GM19372 (cell line): Measurements from ENCODE around the gene AIRE.

Experiments used
- ATAC-seq: cut with Tn5 transposase; IDR thresholded peaks from one replicate; pipeline ENCODE4 v1.9.1; 2021; ENCODE audit warnings: mild to moderate bottlenecking, low read depth, moderate library complexity; ENCODE audit not compliant: unreplicated experiment

Gene AIRE

DNA sequence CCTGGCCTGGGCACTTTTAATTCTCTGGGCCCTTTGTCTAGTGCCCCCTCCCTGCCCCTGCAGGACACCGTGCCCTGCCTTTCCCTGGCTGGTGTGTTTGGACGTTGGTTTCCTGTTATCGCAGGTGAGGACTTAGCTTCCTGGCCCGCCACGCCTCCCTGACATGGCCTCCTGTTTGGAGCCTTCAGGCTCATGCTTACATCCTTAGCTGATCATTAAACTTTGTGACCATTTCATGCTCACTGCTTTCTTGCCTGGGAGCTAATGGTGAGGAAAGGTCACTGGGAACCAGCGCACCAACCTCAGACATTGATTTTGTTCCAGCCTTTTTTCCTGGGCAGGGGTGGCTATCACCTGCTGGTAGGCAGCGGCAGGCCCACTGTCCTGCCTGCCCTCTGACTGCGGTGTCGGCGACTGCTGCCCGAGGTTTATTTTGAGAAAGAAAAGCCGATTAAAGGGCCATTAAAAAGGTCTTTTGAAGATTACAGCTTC lies 17.9 kb downstream of the AIRE start:
- no peak for ATAC-seq

DNA sequence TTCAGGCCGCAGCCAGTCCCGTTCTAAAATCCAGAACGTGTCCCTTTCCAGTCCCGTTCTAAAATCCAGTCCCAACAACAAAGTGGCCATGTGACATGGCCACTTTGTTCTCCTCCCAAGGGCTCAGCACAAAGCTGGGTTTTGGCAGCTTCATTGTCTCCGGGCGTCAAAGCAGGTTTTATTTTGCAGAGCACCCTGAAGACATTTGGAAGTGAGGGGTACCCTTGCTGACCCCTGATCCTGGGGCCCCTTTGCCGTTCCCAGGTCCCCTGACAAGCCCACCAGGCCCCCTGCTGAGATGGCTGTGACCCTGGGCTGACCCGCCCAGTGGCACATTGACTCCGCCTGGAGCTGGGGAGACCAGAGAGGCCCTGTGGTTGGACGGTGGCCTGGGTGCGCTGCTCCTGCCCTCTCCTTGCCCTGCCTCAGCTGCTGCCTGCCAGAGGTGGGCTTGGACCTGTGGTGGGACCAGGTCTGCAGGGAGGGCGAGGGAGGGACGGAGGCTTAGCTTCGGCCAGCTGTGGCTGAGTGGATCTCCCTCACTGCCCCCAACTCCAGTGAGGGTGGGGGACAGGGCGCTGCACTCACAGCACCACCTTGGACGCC lies 18.4 kb downstream of the AIRE start:
- no peak for ATAC-seq

DNA sequence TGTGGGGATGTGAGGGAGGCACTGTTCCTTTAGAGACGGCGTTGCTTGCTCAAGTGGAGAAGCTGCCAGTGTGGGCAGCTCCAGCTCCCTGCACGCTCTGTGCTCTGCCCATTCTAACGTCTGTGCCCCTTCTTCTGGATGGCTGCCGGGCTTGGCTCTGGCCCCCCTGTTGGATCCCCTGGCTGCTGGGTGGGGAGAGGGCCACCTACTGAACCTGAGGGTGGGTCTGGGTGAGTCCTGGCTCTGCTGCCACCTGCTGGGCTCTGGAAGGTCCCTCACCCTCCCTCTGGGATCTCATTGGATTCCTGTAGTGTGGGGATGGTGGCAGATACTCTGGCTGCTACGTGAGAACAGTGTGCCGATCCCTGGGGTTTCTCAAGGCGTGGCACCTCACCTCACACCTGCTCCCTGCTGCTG lies 19.2 kb downstream of the AIRE start:
- no peak for ATAC-seq

GRCh38 chr21:44305691-44306090 lies 20.0 kb downstream of the AIRE start:
- no peak for ATAC-seq

DNA sequence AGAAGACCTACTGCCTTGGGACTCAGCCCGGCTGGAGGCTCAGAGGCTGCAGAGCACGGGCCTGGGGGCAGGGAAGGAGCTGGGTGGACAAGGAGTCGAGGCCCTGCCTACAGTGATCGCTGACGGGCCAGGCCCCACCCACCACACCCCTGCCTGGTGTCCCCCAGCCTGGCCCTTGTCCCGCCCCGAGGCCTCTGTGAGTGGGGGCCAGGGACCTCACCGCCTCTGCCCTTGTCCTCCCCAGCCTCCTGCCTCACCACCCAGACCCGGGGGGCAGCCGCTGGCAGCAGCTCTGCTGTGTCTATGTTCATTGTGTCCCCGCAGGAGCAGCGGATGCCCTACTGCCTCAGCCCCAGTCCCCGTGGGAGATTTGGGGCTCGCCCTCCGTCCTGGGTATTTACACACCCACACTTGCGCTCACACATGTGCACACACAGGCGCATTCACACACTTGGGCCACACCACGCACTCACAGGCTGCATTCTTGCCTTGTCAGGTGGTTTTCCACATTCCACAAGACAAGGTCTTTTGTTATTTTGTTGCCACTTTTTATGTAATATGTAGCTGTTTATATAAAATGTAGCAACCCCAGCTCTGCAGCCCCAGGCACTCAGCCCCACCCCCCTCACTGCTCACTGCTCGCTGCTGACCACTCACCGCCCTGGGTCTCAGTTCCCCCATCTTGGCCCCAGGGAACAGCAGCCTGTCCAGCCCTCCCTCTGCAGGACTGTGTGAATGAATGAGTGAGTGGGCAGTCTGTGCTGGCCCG lies 21.4 kb downstream of the AIRE start:
- no peak for ATAC-seq

DNA sequence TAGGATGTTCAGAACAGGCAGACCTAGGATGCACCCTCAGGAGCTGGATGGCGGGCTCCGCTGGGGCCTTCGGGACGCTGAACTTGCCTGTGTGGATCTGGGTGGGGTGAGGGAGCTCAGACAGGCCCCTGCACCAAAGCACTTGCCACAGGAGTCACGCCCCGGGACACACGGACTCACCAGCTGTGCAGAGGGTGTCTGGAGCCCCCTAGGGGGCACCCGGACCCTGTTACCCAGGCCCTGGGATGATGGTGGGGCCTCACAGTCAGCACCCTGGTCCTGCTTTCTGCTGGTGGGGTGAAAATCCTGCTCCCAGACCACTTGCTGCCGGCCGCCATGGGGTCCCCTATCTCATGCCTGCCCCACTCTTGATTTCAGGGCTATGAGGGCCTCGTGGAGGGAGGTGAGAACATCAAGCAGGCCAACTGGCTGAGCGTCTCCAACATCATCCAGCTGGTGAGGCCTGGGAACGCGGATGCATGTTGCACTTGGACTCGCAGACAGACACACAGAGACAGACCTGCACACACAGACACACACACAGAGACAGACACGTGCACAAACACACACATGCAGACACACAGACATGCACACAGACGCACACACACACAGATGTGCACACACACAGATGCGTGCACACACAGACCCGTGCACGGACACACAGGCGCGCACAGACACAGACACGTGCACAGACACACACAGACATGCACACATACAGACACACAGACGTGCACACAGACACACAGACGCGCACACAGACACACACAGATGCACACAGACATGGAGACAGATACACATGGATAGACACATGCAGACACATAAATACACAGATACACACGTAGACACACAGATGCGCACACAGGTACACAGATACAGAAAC lies 25.2 kb downstream of the AIRE start:
- ATAC-seq = no peak

GRCh38 chr21:44312089-44312488 lies 26.4 kb downstream of the AIRE start:
- no peak for ATAC-seq

DNA sequence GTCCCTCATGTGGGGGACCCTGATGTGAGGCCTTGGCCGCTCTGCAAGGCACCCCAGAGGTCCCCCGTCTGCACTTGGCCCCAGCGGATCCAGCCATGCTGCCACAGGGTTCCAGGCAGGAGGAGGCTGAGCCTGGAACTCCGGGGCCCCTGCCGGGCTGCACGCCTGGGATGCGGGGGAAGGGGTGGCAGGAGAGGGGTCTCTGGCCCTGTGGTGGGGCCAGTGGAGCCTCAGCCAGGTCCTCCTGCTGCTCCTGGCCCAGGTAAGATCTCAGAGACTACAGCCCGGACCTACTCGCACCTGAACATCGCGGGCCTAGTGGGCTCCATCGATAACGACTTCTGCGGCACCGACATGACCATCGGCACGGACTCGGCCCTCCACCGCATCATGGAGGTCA lies 27.0 kb downstream of the AIRE start:
- ATAC-seq = no peak

- no peak for ATAC-seq
Observed at GRCh38 chr21:44313451-44313850, 27.8 kb downstream of the AIRE start.

DNA sequence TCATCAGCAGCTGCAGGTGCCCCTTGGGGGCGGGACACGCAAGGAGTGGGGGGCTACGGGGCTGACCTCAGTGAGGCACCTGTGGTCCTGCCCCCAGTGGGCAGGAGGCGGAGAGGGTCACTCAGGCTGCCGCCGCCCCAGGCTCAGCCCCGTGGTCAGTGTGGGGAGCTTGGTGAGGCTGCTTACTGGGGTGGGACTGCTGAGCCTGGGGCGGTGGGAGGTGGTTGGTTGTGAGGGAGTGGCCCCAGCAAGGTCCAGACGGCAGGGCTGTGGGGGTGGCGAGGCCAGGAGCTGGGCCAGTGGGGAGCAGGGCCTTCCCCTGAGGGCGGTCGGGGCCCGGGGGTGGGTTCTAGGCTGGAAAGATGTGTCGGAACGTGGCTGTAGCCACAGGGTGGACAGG lies 28.5 kb downstream of the AIRE start:
- no peak for ATAC-seq

GRCh38 chr21:44314561-44314960 lies 28.9 kb downstream of the AIRE start:
- no peak for ATAC-seq

- no peak for ATAC-seq
Observed at GRCh38 chr21:44315691-44316203, 30.1 kb downstream of the AIRE start.

DNA sequence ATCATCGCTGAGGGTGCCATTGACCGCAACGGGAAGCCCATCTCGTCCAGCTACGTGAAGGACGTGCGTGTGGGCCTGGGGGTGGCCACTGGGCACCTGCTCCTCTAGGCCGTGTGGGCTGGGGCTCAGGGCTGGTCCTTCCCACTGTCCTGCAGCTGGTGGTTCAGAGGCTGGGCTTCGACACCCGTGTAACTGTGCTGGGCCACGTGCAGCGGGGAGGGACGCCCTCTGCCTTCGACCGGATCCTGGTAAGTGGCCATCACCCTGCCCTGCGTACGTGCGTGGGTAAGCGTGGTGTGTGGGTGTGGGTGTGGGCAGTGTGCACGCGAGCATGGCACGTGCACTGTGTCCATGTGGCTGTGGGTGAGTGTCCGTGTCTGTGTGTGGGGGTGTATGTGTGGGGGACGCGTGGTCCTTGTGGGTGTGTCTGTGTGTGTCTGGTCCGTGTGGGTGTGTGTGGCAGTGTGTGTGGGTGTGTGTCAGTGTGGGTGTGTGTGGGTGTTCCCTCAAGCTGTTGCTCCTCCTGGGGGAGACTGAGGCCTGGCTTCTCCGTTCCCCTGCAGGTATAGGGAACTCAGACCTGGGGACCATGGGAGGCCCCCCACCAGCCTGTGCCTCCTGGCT lies 30.7 kb downstream of the AIRE start:
- no peak for ATAC-seq

DNA sequence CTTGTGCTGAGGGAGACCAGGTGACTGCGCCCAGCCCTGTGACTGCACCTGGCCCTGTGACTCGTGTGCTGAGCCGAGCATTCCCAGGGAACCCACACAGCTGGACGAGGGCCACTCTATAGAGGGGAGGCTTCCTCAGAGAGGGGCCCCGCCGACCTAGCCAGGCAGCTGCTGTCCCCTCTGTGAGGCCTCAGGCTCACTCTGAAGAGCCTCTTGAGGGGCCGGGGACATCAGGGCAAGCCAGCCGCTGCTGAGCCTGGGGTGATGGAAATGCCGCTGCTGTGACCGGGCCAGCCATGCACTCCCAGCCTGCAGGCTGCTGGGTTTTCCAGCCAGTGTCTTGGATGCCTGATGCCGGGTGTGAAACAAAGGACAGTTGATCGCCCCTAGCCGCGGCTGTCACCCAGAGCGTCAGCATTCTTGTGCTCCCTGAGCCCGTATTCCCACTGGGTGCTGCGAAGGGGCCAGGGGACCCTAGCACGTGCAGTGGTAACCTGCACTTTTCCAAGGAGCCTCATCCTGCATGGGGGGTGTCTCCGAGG lies 31.6 kb downstream of the AIRE start:
- no peak for ATAC-seq

DNA sequence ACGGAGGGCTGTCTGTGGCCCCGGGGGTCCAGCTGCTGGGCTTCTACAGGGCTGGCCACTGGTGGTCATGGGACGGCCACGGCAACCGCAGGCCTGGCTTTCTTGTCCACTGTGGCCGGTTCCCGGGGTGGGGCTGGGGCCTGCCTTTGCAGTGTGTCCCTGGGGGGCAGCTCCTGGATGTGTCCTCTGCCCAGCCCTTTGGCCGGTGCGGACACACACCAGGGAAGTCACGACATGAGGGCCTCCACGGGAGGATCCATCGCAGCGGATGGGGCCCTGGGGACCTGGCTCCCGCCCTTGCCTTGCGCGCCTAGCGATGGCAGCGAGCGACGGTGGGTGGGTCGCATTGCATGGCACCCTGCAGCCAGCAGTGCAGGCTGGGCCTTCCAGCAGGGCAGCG lies 32.2 kb downstream of the AIRE start:
- ATAC-seq = no peak

GRCh38 chr21:44318489-44319285 lies 33.0 kb downstream of the AIRE start:
- no peak for ATAC-seq

DNA sequence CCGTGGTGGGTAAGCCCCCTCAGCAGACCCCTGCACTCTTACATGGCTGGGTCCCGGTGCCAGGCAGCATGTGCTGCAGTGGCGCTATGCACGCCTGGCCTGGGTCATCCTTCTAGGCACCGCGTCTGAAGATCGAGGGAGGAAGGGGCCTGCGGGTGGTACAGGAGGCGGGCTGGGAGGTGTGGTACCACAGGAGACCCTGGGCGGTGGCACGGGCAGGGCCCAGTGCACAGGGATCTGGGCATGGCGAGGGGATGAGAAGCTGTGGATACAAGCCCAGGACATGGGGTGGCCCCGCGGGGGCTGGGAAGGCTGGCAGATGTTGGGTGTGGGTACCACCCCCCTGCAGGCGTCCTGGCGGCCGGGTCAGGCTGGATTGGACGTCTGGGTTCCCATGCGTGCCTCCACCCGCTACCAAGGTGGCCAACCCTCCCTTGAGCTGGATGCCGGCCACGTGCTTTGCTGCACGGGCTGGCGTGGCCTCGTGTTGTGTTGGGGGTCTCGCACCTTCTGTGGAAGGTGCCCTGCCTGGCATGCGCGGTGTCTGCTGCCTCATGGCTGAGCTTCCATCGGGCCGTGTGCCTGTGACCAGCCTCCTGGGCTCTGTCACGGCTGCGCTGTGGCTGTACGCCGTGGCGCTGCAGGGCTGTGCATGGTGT lies 33.9 kb downstream of the AIRE start:
- no peak for ATAC-seq

GRCh38 chr21:44320847-44321246 lies 35.2 kb downstream of the AIRE start:
- ATAC-seq = no peak

- no peak for ATAC-seq
Observed at GRCh38 chr21:44321846-44322450, 36.3 kb downstream of the AIRE start.
